ENCODE results near the gene CHIC2. TPM values are rescaled to one million over a fixed set of nuclear protein-coding genes. Genes with fewer than 3 reads are reported as not detected.

CHIC2 gene
- total and polyA plus RNA-seq, 2 experiments from 2014 or later: 61.8 to 70.0 TPM

DNA sequence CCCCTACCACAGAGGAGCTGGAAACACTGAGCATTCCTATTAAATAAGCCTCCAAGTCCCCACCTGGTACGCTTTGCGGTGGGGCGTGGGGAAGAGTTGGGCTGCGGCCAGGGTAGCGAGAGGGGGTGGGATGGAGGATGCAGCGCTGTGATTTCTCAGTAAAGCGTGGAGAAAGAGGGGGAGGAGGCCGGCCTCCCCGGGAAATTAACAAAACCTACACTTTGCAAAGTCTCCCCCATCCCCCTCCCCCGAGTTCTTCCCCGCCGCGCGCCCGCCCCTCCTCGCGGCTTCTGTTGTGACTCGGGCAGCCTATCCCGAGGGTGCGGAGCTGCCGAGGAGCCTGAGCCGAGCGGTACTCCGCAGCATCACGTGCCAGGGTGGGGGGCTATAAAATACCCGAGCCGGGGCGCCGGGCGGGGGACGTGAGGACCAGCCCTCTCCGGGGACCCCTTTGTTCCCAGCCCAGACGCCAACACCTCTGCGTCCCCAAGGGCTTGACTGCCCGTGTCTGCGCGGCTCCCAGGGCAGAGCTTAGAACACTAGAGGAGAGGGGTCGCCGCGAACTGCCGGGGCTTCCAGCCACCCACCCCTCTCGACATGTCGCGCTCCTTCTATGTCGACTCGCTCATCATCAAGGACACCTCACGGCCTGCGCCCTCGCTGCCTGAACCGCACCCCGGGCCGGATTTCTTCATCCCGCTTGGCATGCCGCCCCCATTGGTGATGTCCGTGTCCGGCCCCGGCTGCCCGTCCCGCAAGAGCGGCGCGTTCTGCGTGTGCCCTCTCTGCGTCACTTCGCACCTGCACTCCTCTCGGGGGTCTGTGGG is 35.6 kb upstream of the CHIC2 start, which contains the start of gene GSX2:
GSX2 (plus strand) TSS at position 416 of the 827 bp plus-strand sequence; CDS start at position 598, 182 bp downstream.
- no peaks in the 10 kb centered on the region for H3K9me2 ChIP-seq (replicated peaks; ENCODE audit: insufficient read depth)
- no peak for DNase-seq (ENCODE audit: low spot score)
- peaks cover 99% of the 10 kb centered on the region for H3K27me3 ChIP-seq
- H2AFZ ChIP-seq: peak within 1 kb of the TSS; percentile 24
- H3K4me1 ChIP-seq (ENCODE audit: insufficient read depth): peaks cover 18% of the 10 kb centered on the region
- TF ChIP-seq, protein P1, sequence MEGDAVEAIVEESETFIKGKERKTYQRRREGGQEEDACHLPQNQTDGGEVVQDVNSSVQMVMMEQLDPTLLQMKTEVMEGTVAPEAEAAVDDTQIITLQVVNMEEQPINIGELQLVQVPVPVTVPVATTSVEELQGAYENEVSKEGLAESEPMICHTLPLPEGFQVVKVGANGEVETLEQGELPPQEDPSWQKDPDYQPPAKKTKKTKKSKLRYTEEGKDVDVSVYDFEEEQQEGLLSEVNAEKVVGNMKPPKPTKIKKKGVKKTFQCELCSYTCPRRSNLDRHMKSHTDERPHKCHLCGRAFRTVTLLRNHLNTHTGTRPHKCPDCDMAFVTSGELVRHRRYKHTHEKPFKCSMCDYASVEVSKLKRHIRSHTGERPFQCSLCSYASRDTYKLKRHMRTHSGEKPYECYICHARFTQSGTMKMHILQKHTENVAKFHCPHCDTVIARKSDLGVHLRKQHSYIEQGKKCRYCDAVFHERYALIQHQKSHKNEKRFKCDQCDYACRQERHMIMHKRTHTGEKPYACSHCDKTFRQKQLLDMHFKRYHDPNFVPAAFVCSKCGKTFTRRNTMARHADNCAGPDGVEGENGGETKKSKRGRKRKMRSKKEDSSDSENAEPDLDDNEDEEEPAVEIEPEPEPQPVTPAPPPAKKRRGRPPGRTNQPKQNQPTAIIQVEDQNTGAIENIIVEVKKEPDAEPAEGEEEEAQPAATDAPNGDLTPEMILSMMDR (IDR thresholded peaks at IDR 0.05; ENCODE audit: poor library complexity): no peak
- peak; percentile 95 for TF ChIP-seq EZH2 (IDR thresholded peaks at IDR 0.05; ENCODE audit: borderline replicate concordance)
- TF ChIP-seq EZH2phosphoT487 (IDR thresholded peaks at IDR 0.05; ENCODE audit: low read depth, severe bottlenecking, unreplicated experiment): peak; percentile 92
- no peaks in the 10 kb centered on the region for H4K20me1 ChIP-seq (ENCODE audit: insufficient read depth, poor library complexity, severe bottlenecking)
- H3K79me2 ChIP-seq: no peaks in the 10 kb centered on the region
- no peak within 1 kb of the TSS for H3K27ac ChIP-seq
- H3K4me3 ChIP-seq: no peak within 1 kb of the TSS
- under 1% methylated on average over 33 of the region's 66 CpGs for WGBS (ENCODE audit: low lambda C conversion rate, missing lambda C conversion rate)
- peak within 1 kb of the TSS; percentile 89 for H3K4me2 ChIP-seq
- H3K9me3 ChIP-seq (ENCODE audit: low read depth): no peaks in the 10 kb centered on the region
- no peaks in the 10 kb centered on the region for H3K36me3 ChIP-seq (replicated peaks; ENCODE audit: insufficient read depth, low read depth)

DNA sequence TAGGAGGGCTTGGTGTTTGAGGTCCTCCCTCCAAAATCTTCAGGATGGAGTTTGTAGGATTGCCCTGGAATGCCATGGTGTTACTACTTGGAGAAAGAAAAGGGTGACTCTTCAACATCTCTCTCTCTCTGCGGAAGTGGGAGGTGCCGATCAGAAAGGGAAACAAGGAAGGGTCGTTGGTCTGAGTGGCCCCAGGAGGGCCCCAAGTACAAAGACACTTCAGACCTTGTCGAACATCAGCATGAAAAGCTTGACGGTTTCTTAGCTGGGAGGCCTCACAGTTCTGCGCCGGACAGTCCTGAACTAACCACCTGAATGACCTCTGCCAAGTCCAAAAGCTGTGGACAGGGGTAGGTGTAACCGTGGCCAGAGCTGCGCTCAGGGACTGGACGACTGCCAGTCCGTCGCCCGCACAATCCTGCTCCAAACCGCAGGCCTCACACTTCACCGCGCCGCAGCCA is 34.9 kb upstream of the CHIC2 start:
- H3K27me3 ChIP-seq: peaks cover 99% of the 10 kb centered on the region
- no peaks in the 10 kb centered on the region for H3K9me3 ChIP-seq (ENCODE audit: low read depth)
- H4K20me1 ChIP-seq (ENCODE audit: insufficient read depth, poor library complexity, severe bottlenecking): no peaks in the 10 kb centered on the region
- 1% methylated on average over 17 of the region's 17 CpGs for WGBS (ENCODE audit: low lambda C conversion rate, missing lambda C conversion rate)
- H3K4me3 ChIP-seq: no peak overlapping the region
- H3K36me3 ChIP-seq (replicated peaks; ENCODE audit: insufficient read depth, low read depth): no peaks in the 10 kb centered on the region
- H3K4me2 ChIP-seq: peak overlapping the region; percentile 89
- H3K27ac ChIP-seq: no peak overlapping the region
- H3K4me1 ChIP-seq (ENCODE audit: insufficient read depth): peaks cover 18% of the 10 kb centered on the region
- no peaks in the 10 kb centered on the region for H3K9me2 ChIP-seq (replicated peaks; ENCODE audit: insufficient read depth)
- H3K79me2 ChIP-seq: no peaks in the 10 kb centered on the region
- H2AFZ ChIP-seq: no peak overlapping the region
- DNase-seq (ENCODE audit: low spot score): no peak
- no peak for TF ChIP-seq EZH2phosphoT487 (IDR thresholded peaks at IDR 0.05; ENCODE audit: low read depth, severe bottlenecking, unreplicated experiment)
- TF ChIP-seq, protein P1 (IDR thresholded peaks at IDR 0.05; ENCODE audit: poor library complexity): no peak
- TF ChIP-seq EZH2 (IDR thresholded peaks at IDR 0.05; ENCODE audit: borderline replicate concordance): no peak

DNA sequence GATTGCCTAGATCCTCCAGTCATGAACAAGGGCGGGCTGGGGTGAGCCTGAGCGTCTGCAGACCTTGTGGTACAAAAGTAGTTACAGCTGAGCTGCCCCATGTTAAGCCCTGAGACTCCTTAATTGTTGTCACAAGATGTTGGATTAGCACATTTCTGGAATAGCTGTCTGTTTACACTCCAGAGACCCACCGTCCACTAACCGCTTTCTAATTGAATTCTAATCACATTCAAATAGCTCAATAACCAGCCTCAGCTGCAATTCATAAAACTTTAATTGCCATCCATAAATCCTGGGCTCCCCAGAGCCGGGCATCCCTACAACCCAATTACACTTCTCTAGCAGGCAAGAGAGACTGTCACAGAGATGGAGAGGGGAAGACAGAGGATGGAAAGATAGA is 34.0 kb upstream of the CHIC2 start:
- Histone ChIP-seq H4K20me1 (ENCODE audit: insufficient read depth, poor library complexity, severe bottlenecking) (no peaks in the 10 kb centered on the region), H3K4me3 (no peak overlapping the region), H3K9me2 (replicated peaks; ENCODE audit: insufficient read depth) (no peaks in the 10 kb centered on the region), H3K27me3 (peaks cover 99% of the 10 kb centered on the region), H3K9me3 (ENCODE audit: low read depth) (no peaks in the 10 kb centered on the region), H3K4me2 (no peak overlapping the region), H3K27ac (no peak overlapping the region), H3K36me3 (replicated peaks; ENCODE audit: insufficient read depth, low read depth) (no peaks in the 10 kb centered on the region), H3K79me2 (no peaks in the 10 kb centered on the region), H2AFZ (no peak overlapping the region), H3K4me1 (ENCODE audit: insufficient read depth) (peaks cover 19% of the 10 kb centered on the region)
- WGBS (ENCODE audit: low lambda C conversion rate, missing lambda C conversion rate): 19% methylated on average over 5 of the region's 5 CpGs
- no peak for DNase-seq (ENCODE audit: low spot score)
- TF ChIP-seq, protein P1 (IDR thresholded peaks at IDR 0.05; ENCODE audit: poor library complexity): no peak
- TF ChIP-seq EZH2phosphoT487 (IDR thresholded peaks at IDR 0.05; ENCODE audit: low read depth, severe bottlenecking, unreplicated experiment): peak; percentile 37
- TF ChIP-seq EZH2 (IDR thresholded peaks at IDR 0.05; ENCODE audit: borderline replicate concordance): no peak

Data from hepatocyte (in vitro differentiated cells).